ENCODE measurements around the gene NARF.

DNA sequence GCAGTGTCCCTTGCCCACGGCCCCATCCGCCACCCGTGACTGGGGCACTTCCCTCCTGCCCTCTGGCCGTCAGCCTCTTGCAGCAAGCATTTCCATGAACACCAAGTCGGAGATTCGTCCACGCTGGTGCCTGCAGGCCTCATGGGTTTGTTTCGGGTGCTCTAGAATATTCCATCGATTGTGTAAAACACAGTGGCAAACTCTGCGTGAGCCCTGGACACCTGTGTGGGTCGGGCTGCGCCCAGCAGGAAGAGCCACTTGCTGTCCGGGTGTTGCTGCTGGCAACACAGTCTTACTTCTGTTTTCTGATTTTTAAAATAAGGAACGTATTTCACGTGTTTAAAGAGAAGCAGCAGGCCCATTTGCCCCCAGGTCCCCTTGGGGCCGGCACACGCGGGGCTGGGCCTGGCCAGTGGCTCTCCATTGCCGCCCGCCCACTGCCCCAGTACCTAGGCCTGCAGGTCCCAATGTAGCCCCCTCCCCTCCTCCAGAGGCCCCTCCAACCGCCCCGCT lies 18.0 kb upstream of the NARF start:
- no peak for TF ChIP-seq EZH2 (IDR thresholded peaks at IDR 0.05; ENCODE audit: insufficient read depth, low read length)
- TF ChIP-seq, protein P1, sequence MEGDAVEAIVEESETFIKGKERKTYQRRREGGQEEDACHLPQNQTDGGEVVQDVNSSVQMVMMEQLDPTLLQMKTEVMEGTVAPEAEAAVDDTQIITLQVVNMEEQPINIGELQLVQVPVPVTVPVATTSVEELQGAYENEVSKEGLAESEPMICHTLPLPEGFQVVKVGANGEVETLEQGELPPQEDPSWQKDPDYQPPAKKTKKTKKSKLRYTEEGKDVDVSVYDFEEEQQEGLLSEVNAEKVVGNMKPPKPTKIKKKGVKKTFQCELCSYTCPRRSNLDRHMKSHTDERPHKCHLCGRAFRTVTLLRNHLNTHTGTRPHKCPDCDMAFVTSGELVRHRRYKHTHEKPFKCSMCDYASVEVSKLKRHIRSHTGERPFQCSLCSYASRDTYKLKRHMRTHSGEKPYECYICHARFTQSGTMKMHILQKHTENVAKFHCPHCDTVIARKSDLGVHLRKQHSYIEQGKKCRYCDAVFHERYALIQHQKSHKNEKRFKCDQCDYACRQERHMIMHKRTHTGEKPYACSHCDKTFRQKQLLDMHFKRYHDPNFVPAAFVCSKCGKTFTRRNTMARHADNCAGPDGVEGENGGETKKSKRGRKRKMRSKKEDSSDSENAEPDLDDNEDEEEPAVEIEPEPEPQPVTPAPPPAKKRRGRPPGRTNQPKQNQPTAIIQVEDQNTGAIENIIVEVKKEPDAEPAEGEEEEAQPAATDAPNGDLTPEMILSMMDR (IDR thresholded peaks at IDR 0.05; ENCODE audit: insufficient read depth, low read depth, low read length) = no peak
